Endothelial cell of umbilical vein (primary cell): ENCODE data around the gene MED25. TPM values are rescaled to one million over a fixed set of nuclear protein-coding genes. Genes with fewer than 3 reads are reported as not detected.

Experiments used
- BruUV-seq: library from RNA; stranded (reverse); fragments of 400-500 nt; replicated peaks from 2 replicates; lab custom pipeline; 2021; lab: Mats Ljungman, UMichigan
- CTCF ChIA-PET: fragments of 300-600, 350-600 bp; sonication (Branson Sonifier 250); formaldehyde crosslinking; loops from one replicate; lab custom pipeline; 2021; ENCODE audit warnings: antibody characterized with exemption, inconsistent platforms; lab: Charles Lee
- POLR2A ChIA-PET: fragments of 300-600, 350-600 bp; sonication (Branson Sonifier 250); formaldehyde crosslinking; loops from one replicate; lab custom pipeline; 2021; ENCODE audit warnings: antibody characterized with exemption, inconsistent platforms; lab: Charles Lee
- DNase-seq: peaks from one replicate; pipeline ENCODE4 v3.0.0-alpha.2; 2011; ENCODE audit warnings: low read depth, low spot score
- FAIRE-seq: peaks from 2 replicates; lab custom pipeline; 2011; peaks lifted over from hg19 to GRCh38; lab: Jason Lieb, UNC
- H2AFZ ChIP-seq: 2 replicates; pipeline ENCODE4 v1.6.0; 2012; ENCODE audit warnings: low read depth, low read length, control low read depth, inconsistent platforms
- H3K27ac ChIP-seq: 2 replicates; pipeline ENCODE4 v1.5.1; 2011; ENCODE audit warnings: low read depth, mild to moderate bottlenecking, control low read depth, low read length, moderate library complexity; ENCODE audit not compliant: insufficient read depth
- H3K27me3 ChIP-seq, 2 experiments: 2 replicates each; pipeline versions ENCODE4 v1.6.0 to v1.6.1; 2011; ENCODE audit warnings: low read length in 2 of 2, mixed read lengths in 1 of 2; ENCODE audit not compliant: control insufficient read depth in 2 of 2, insufficient read depth in 2 of 2
- H3K36me3 ChIP-seq, 2 experiments: 2 replicates in 1 of 2; 3 replicates in 1 of 2; pipeline ENCODE4 v1.5.1; 2011; ENCODE audit warnings: low read length in 2 of 2, mild to moderate bottlenecking in 1 of 2, moderate library complexity in 1 of 2; ENCODE audit not compliant: control insufficient read depth in 2 of 2, insufficient read depth in 2 of 2; ENCODE audit errors: extremely low read depth in 1 of 2
- H3K4me1 ChIP-seq: 3 replicates; pipeline ENCODE4 v1.5.1; 2011; ENCODE audit warnings: mild to moderate bottlenecking, low read length; ENCODE audit not compliant: control insufficient read depth, insufficient read depth; ENCODE audit errors: extremely low read depth
- H3K4me2 ChIP-seq: 2 replicates; pipeline ENCODE4 v1.6.1; 2011; ENCODE audit warnings: low read length, control low read depth, mixed read lengths; ENCODE audit not compliant: insufficient read depth
- H3K4me3 ChIP-seq, 3 experiments: fragments of 200-600 bp in 1 of 3; sonication (generic), shearing (Covaris generic) in 1 of 3; replicated peaks in 1 of 3; 2 replicates each; pipeline ENCODE4 v1.5.1; 2011 to 2016; ENCODE audit warnings: control low read depth in 3 of 3, low read length in 3 of 3, mild to moderate bottlenecking in 2 of 3, inconsistent platforms in 1 of 3, low read depth in 1 of 3, moderate library complexity in 1 of 3; ENCODE audit not compliant: insufficient read depth in 1 of 3
- H3K79me2 ChIP-seq: 2 replicates; pipeline ENCODE4 v1.6.0; 2012; ENCODE audit warnings: low read length, inconsistent platforms; ENCODE audit not compliant: control insufficient read depth, insufficient read depth
- H3K9ac ChIP-seq: replicated peaks from 2 replicates; pipeline ENCODE3; 2011; ENCODE audit warnings: low read length, control low read depth; ENCODE audit not compliant: insufficient read depth; ENCODE audit errors: extremely low read depth
- H3K9me1 ChIP-seq: replicated peaks from 3 replicates; pipeline ENCODE4 v1.6.0; 2011; ENCODE audit warnings: mild to moderate bottlenecking, low read length; ENCODE audit not compliant: control insufficient read depth, insufficient read depth; ENCODE audit errors: extremely low read depth
- H3K9me3 ChIP-seq: replicated peaks from 2 replicates; pipeline ENCODE4 v1.5.1; 2012; ENCODE audit warnings: low read length, inconsistent platforms; ENCODE audit not compliant: control insufficient read depth, insufficient read depth
- H4K20me1 ChIP-seq: replicated peaks from 2 replicates; pipeline ENCODE3; 2011; ENCODE audit warnings: mild to moderate bottlenecking, low read length; ENCODE audit not compliant: control insufficient read depth, insufficient read depth; ENCODE audit errors: extremely low read depth
- CTCF ChIP-seq, 2 donors: IDR thresholded peaks; 1 replicate in 1 of 2; 2 replicates in 1 of 2; pipeline ENCODE4 v1.5.1; 2011; ENCODE audit warnings: low read length in 2 of 2, mild to moderate bottlenecking in 2 of 2, moderate library complexity in 2 of 2, control low read depth in 1 of 2, inconsistent platforms in 1 of 2, low read depth in 1 of 2; ENCODE audit not compliant: insufficient read depth in 1 of 2; ENCODE audit errors: extremely low read depth in 1 of 2
- EZH2 ChIP-seq: IDR thresholded peaks from 2 replicates; pipeline ENCODE4 v1.6.1; 2012; ENCODE audit warnings: borderline replicate concordance, low read depth, mild to moderate bottlenecking, moderate library complexity, low read length, inconsistent platforms; ENCODE audit not compliant: severe bottlenecking
- FOS ChIP-seq: IDR thresholded peaks from 2 replicates; pipeline ENCODE4 v1.6.1; 2011; ENCODE audit warnings: mild to moderate bottlenecking, low read length, moderate library complexity, borderline replicate concordance; ENCODE audit not compliant: insufficient read depth
- GATA2 ChIP-seq: IDR thresholded peaks from 2 replicates; pipeline ENCODE4 v1.7.0; 2011; ENCODE audit warnings: low read depth, mild to moderate bottlenecking, moderate library complexity, mixed read lengths, low read length; ENCODE audit not compliant: insufficient read length, insufficient read depth
- JUN ChIP-seq: IDR thresholded peaks from 2 replicates; pipeline ENCODE4 v1.6.1; 2011; ENCODE audit warnings: borderline replicate concordance, low read depth; ENCODE audit not compliant: insufficient read length, insufficient read depth
- MAX ChIP-seq: IDR thresholded peaks from 2 replicates; pipeline ENCODE4 v1.6.1; 2011; ENCODE audit not compliant: insufficient read depth, insufficient read length
- MYC ChIP-seq: IDR thresholded peaks from one replicate; pipeline ENCODE4 v1.6.1; 2011; ENCODE audit warnings: mild to moderate bottlenecking, low read depth, low read length
- POLR2A ChIP-seq: IDR thresholded peaks from 2 replicates; pipeline ENCODE4 v1.6.1; 2012; ENCODE audit warnings: low read depth, mild to moderate bottlenecking, control low read depth, low read length
- POLR2AphosphoS5 ChIP-seq: IDR thresholded peaks from 2 replicates; pipeline ENCODE4 v1.6.1; 2012; ENCODE audit warnings: low read depth, mild to moderate bottlenecking, control low read depth, low read length, moderate library complexity; ENCODE audit not compliant: insufficient read depth
- dilution Hi-C: fragments of 300-500 bp; cut with MboI; formaldehyde crosslinking; loops from one replicate; pipeline ENCODE4 v1.15.0; 2019; ENCODE audit warnings: low sequenced_read_pairs; ENCODE audit not compliant: extremely low pct_ligation_motif_present
- intact Hi-C: fragments of 100-400 bp; cut with micrococcal nuclease; formaldehyde crosslinking; loops from one replicate; pipeline ENCODE4 v1.10.0; 2022
- polyA plus RNA-seq, 4 experiments: library from polyadenylated mRNA; depleted of rRNA in 3 of 4; stranded (reverse) in 3 of 4; unstranded in 1 of 4; fragments of >200 nt; gene quantifications; 2 replicates each; pipeline versions ENCODE4 v1.2.1 to v1.2.3, GENCODE V29; 2011 to 2012; ENCODE audit warnings: missing spikeins in 1 of 4
- total RNA-seq: library from RNA; stranded (reverse); gene quantifications from 2 replicates; pipeline ENCODE4 v1.2.3, GENCODE V29; 2021

The MED25 gene
- total and polyA plus RNA-seq, 2 donors (not counting 3 experiments of a cell fraction or from before 2014, with no cell fraction given), result 31.7 to 62.9 TPM

- no peak for TF ChIP-seq POLR2AphosphoS5
- no peak for TF ChIP-seq CTCF (IDR thresholded peaks at IDR 0.05; ENCODE audit: extremely low read depth in 1 of 2, insufficient read depth in 1 of 2, low read depth in 1 of 2, low read length in 2 of 2)
- TF ChIP-seq EZH2, result no peak
- no peak for TF ChIP-seq MYC
- no peak for TF ChIP-seq FOS
- no peak for TF ChIP-seq JUN
- TF ChIP-seq MAX, result no peak
- TF ChIP-seq GATA2, result no peak
- TF ChIP-seq POLR2A, result no peak
- Histone ChIP-seq H3K4me3 (no peak overlapping the region), H3K27ac (no peak overlapping the region), H3K4me1 (no peaks in the 10 kb centered on the region), H3K36me3 (peaks cover 2 to 5% of the 10 kb centered on the region in 2 experiments), H2AFZ (no peak overlapping the region), H4K20me1 (no peaks in the 10 kb centered on the region), H3K4me2 (no peak overlapping the region), H3K9me3 (no peaks in the 10 kb centered on the region), H3K79me2 (no peaks in the 10 kb centered on the region), H3K9me1 (no peaks in the 10 kb centered on the region), H3K27me3 (no peaks in the 10 kb centered on the region), H3K9ac (no peak overlapping the region)
- BruUV-seq, result no TSS peak
- ChIA-PET CTCF (no interaction called here), POLR2A (no interaction called here)
- intact Hi-C loops (no loop called here), dilution Hi-C loops (no loop called here)
- DNase-seq (no peak), FAIRE-seq (no peak)
These were observed 25.2 kb downstream of the MED25 start for GRCh38 chr19:49843265-49843664.
